PC-9 (cell line): ENCODE data around the gene ATOH8.

Source experiments
- EZH2 ChIP-seq: fragments of 200-600 bp; sonication (generic); IDR thresholded peaks from 2 replicates; pipeline ENCODE4 v1.8.0; 2017; ENCODE audit warnings: antibody characterized with exemption, low read depth
- TF ChIP-seq, protein P1 (sequence below): fragments of 200-600 bp; sonication (generic); conservative IDR thresholded peaks from 2 replicates; pipeline ENCODE4 v1.6.1; 2017; ENCODE audit warnings: mixed run types, antibody characterized with exemption, mild to moderate bottlenecking, moderate library complexity

DNA sequence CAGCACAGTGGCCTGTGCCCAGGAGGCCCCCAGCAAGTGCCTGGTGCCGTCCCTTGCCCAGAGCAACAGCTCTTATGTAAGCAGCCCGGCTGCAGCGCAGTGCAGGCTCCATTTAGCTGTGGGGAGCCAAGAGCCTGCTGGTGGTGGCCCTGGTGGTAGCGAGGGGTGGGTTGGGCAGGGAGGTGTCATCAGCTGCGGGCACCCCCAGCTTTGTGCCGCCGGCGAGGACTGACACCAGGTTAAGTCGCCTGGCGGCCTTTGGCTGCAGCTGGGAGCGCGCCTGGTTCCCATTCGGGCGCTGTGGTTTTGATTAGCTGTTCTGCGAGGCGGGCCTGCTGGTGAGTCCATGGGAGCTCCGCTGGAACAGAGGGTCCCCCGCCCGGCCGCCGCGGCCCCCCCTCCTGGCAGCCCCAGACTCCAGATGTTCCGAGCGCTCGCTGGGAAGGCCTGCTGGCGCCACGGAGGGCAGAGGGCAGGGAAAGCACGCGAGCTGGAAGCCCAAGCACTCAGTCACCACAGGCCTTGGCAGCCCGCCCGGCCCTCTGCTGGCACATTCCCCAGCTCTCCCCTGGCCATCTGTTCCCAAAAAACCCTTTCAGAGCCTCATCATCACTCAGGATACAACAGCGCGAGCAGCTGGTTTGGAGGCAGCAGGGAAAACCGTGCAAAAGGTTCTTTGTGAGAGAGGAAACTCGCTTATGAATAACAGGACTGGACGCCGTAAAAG lies 18.4 kb downstream of the ATOH8 start:
- TF ChIP-seq, protein P1, sequence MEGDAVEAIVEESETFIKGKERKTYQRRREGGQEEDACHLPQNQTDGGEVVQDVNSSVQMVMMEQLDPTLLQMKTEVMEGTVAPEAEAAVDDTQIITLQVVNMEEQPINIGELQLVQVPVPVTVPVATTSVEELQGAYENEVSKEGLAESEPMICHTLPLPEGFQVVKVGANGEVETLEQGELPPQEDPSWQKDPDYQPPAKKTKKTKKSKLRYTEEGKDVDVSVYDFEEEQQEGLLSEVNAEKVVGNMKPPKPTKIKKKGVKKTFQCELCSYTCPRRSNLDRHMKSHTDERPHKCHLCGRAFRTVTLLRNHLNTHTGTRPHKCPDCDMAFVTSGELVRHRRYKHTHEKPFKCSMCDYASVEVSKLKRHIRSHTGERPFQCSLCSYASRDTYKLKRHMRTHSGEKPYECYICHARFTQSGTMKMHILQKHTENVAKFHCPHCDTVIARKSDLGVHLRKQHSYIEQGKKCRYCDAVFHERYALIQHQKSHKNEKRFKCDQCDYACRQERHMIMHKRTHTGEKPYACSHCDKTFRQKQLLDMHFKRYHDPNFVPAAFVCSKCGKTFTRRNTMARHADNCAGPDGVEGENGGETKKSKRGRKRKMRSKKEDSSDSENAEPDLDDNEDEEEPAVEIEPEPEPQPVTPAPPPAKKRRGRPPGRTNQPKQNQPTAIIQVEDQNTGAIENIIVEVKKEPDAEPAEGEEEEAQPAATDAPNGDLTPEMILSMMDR, result no peak
- TF ChIP-seq EZH2, result no peak
